Measurements from ENCODE around the gene STAG1. TPM values are rescaled to one million over a fixed set of nuclear protein-coding genes. Genes with fewer than 3 reads are reported as not detected.
"Not testable (repeated sequence)": the region's sequence is repeated elsewhere in the genome, so short reads cannot be mapped to it uniquely, and the experiment has no call there.

The STAG1 gene
- total RNA-seq, 1 donor from 2014 or later: 80.2 TPM

DNA sequence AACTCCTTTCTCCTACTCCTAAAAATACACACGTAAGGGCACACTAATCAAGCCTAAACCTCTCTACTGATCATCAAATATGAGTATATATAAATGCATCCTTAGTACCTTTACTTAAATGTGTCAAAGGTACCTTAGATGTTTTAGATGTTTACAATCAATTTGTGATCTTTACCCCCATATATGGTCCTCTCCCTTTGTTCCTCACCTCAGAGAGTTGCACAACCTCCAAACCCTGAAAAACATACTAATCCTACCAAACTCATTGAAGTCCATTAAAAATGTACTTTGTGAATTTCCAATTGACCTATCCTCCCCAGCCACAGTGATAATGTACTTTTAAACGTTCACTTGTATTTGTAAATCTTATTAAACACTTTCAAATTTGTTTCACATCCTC, 249.1 kb downstream of the STAG1 start:
- no peak for DNase-seq

DNA sequence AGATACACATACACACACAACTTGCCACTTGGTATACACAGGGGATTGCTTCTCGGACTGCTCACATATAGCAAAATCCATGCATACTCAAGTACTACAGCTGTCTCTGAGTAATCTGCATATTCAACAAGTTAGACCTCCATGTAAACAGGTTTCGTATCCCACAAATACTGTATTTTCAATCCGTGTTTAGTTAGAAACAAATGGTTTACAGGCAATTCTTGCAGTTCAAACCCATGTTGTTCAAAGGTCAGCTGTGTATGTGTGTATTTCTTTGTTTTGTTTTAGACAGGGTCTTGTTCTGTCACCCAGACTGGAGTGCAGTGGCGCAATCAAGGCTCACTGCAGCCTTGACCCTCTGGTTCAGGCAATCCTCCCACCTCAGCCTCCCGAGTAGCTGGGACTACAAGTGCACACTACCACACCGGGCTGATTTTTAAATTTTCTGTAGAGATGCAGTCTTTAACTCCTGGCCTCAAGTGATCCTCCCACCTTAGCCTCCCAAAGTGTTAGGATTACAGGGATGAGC, 253.2 kb downstream of the STAG1 start:
- DNase-seq: no peak

- no peak for DNase-seq
Observed at GRCh38 chr3:136495213-136495612, 257.0 kb downstream of the STAG1 start.

DNA sequence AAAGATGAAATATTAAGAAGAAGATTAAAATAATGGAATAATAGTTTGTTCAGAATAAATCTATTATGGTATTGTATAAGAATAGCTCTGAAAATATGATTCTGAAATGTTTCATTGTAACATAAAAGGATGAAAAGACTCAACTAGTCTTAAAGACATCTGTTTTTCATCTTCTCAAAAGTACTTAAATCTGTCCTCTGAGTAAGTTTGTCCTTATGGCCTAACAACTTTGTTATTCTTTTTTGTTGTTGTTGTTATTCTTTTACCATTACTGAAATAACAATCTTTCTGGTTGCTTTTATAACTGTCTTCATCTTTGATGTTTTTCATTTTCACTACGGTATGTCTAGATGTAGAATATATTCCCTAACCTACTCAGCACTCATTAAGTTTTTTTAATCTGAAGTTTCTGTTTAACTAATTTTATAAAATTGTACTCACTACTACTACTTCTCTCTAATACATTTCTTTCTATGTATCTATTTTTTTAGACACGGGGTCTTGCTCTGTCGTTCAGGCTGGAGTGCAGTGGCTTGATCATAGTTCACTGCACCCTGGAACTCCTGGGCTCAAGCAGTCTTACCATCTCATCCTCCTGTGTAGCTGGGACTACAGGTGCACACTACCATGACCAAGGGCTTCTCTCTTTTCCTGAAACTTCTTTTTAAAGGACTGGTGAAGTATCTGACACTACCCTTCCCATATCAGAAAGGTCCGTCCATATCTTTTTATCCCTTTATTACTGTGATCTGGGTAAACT, 261.4 kb downstream of the STAG1 start:
- DNase-seq: no peak

DNA sequence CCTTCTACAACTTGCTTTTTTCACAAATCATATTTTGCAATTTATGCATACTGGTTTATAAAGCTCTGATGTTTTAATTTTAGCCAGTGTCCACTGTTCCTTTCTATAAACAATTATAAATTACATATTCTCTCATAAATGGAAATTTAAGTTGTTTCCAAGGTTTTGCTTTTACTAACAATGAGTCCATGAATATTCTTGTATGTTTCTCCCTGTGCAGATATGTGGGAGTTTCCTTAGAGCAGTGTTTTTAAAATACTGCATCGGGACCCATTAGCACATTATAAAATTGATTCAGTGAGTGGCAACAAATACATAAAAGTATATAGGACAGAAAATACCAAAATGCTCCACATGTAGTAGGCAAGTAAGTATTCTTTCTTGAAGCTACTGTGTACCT, 266.4 kb downstream of the STAG1 start:
- DNase-seq: no peak

GRCh38 chr3:136476280-136476679, 275.9 kb downstream of the STAG1 start:
- DNase-seq: no peak

- DNase-seq: not testable (repeated sequence)
Observed at GRCh38 chr3:136474876-136475275, 277.3 kb downstream of the STAG1 start.

DNA sequence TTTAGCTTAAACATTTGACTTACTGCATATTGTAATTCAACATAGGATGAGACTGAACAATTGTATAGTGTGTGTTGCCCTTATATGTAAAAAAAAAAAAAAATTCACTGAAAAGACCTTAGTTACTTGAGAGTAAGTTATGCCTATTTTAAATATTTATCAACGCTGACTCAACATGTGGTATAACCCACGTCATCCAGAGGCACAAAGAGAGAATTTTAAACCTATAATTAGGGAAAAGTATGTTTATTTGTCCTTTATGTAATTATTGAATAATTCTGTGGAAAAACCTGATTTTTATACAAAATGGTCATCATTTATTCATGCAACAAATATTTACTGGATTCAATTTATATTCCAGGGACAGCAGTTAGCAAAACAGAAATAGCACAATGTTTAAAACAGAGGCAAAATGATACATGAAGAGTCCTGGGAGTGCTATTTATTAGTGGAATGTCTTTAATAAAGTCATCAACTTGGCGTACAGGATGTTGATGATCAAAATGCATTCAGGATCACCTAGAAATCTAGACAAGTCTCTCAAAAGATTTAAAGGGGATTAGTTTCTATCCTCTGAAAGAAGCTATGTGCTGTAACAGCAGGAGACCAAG, 278.4 kb downstream of the STAG1 start:
- no peak for DNase-seq

DNA sequence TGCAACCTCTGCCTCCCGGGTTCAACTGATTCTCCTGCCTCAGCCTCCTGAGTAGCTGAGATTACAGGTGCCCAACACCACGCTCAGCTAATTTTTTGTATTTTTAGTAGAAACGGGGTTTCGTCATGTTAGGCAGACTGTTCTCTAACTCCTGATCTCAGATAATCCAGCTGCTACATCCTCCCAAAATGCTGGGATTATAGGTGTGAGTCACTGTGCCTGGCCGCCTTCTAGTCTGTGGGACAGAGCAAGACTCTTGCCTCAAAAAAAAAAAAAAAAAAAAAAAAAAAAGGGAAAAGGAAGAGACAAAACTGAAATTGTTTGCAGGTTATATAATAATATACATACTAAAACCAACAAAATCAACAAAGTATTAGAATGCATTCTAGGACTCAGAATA, 286.9 kb downstream of the STAG1 start:
- no peak for DNase-seq

DNA sequence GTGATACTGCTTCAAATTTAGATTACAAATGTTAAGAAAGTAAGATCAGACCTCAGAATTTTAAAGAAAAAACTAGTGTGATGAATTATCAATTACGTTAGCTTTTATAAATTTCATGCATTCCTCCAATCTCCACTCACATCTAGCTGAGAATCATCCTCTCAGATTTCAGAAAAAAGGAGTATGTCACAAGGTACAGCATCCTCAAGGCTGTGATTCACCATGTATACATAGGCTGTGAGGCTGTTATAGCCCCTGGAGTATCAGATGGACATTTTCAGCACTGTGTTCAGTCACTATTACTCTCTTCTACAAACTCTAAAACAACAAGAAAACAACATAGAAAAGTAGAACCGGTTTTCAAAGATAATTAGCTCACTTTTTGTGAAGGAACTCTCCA, 287.7 kb downstream of the STAG1 start:
- no peak for DNase-seq

GRCh38 chr3:136463170-136463569, 289.0 kb downstream of the STAG1 start:
- DNase-seq: no peak

GRCh38 chr3:136457793-136458192, 294.4 kb downstream of the STAG1 start:
- DNase-seq: no peak

DNA sequence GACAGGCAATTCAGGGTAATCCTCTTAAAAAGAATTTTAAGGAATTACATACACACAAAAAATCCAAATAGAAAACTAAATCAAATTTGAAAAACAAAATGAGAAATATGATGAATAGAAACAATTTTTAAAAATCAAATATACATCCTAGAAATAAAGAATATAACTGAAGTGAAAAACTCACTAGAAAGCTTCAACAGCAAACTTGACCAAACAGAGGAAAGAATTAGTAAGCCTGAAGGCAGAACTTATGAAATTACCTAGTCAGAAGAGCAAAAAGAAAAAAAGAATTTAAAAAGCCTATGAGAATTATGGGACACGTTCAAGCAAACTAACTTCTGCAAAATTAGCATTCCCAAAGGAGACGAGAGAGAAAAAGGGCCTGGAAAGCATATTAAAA, 296.0 kb downstream of the STAG1 start:
- no peak for DNase-seq

DNA sequence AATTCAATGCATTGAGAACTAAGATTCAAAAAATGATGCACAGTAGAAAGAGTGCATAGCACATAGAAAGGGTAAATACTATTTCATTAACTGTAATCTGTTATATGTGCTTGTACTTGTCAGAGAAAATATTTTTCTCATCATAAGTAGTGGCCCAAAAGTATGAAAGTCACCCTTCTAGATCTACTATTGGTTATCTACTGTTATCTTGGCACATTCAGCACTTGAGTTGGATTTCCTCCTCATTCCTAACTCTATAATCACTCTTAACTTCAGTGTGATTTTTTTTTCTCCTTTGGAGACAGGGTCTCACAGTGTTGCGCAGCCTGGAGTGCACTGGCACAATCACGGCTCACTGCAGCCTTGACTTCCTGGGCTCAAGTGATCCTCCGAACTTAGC, 307.6 kb downstream of the STAG1 start:
- DNase-seq: no peak

GRCh38 chr3:136437043-136437442, 315.1 kb downstream of the STAG1 start:
- DNase-seq: no peak

GRCh38 chr3:136434429-136434828, 317.7 kb downstream of the STAG1 start:
- no peak for DNase-seq

- DNase-seq: no peak
Observed at GRCh38 chr3:136432685-136433084, 319.5 kb downstream of the STAG1 start.

- DNase-seq: no peak
Observed at GRCh38 chr3:136428167-136428566, 324.0 kb downstream of the STAG1 start.

DNA sequence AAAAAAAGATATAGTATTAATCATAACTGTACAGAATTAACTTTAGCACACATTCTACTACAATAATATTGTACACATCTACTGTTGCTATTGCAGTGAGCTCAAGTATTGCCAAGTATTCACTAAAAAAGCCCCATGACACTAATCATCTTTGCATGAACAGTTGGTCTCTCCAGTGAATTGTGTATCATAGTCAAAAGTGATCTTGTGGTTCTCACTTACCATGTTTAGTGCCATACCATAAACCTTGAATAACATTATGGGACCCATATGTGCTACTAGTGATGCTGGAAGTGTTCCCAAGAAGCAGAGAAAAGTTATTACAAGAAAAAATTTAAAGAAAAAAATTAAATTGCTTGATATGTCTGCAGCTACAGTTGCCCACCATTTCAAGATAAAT, 324.9 kb downstream of the STAG1 start:
- peak; percentile 1 for DNase-seq

GRCh38 chr3:136414476-136414875, 337.7 kb downstream of the STAG1 start:
- no peak for DNase-seq

- DNase-seq: no peak
Observed at GRCh38 chr3:136412307-136412706, 339.9 kb downstream of the STAG1 start.

DNA sequence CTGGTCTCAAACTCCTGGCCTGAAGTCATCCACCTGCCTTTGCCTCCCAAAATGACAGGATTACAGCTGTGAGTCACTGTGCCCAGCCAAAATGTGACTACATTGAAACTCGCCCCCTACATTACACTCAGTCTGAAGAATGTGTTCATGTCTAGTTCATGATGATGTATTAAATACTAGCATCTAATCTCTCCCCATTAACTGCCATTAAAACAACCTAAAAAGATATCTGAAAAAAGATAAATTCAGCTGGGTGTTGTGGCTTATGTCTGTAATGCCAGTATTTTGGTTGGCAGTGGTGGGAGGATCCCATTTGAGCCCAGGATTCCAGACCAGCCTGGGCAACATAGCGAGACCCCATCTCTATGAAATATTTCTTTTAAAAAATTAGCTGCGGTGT, 342.6 kb downstream of the STAG1 start:
- no peak for DNase-seq

DNA sequence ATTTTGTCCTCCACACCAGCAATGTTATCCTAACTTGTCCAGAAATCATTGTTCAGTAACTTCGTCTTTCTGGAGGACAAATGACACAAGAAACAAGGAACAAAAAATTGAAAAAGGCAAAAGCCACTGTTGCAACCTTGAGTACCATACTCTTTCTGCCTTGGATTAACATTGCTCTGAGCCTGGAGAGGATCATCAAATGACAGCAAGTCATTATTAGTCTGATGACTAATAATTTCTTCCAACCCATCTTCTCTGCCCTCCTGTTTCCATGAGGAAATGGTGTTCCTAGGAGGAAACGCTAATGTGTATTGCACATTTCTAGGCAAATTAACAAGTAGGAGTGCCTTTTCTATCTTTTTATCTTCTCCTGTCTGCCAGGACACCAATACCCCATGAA, 348.1 kb downstream of the STAG1 start:
- DNase-seq: no peak

GRCh38 chr3:136396916-136397315, 355.3 kb downstream of the STAG1 start:
- no peak for DNase-seq
